ENCODE data around the gene SVIL. TPM values are rescaled to one million over a fixed set of nuclear protein-coding genes. Genes with fewer than 3 reads are reported as not detected.
"Not testable (repeated sequence)": the region's sequence is repeated elsewhere in the genome, so short reads cannot be mapped to it uniquely, and the experiment has no call there.

Gene SVIL
- total RNA-seq, 4 donors from 2014 or later: 785 to 1,099 (median 921) TPM

- Histone ChIP-seq H3K4me1 (peaks cover 9 to 43% (median 36%) of the 10 kb centered on the region in 4 donors), H3K36me3 (peaks cover 0 to 3% (median 0%) of the 10 kb centered on the region in 4 donors), H3K27me3 (no peaks in the 10 kb centered on the region), H3K27ac (replicated peaks in 1 of 4) (no peak overlapping the region), H3K9me3 (no peaks in the 10 kb centered on the region), H3K4me3 (no peak overlapping the region)
- DNase-seq (ENCODE audit: extremely low spot score): no peak
- TF ChIP-seq EP300 (IDR thresholded peaks at IDR 0.05) (no peak), POLR2A (IDR thresholded peaks at IDR 0.05; ENCODE audit: low read depth) (no peak), POLR2AphosphoS5 (IDR thresholded peaks at IDR 0.05) (no peak), CTCF (IDR thresholded peaks at IDR 0.05) (no peak)
- WGBS: 49% methylated on average over 4 of the region's 7 CpGs
- intact Hi-C loops (cut with DNase I): loop anchor here (5.0 kb wide), 2 partner anchors 36 to 61 kb away; no protein-coding TSS in a partner anchor
These were observed 186.6 kb downstream of the SVIL start for GRCh38 chr10:29448125-29448524.

- Histone ChIP-seq H3K36me3 (no peaks in the 10 kb centered on the region), H3K9me3 (no peaks in the 10 kb centered on the region), H3K27me3 (no peaks in the 10 kb centered on the region), H3K4me3 (no peak overlapping the region), H3K4me1 (peaks cover 9 to 50% (median 39%) of the 10 kb centered on the region in 4 donors), H3K27ac (replicated peaks in 1 of 4) (no peak overlapping the region)
- intact Hi-C loops (cut with DNase I): loop anchor here (5.0 kb wide), 2 partner anchors 34 to 59 kb away; no protein-coding TSS in a partner anchor
- WGBS: 100% methylated on average over 1 of the region's 1 CpG
- no peak for DNase-seq (ENCODE audit: extremely low spot score)
- TF ChIP-seq EP300 (IDR thresholded peaks at IDR 0.05): no peak
These were observed 188.4 kb downstream of the SVIL start for GRCh38 chr10:29446327-29446726.

DNA sequence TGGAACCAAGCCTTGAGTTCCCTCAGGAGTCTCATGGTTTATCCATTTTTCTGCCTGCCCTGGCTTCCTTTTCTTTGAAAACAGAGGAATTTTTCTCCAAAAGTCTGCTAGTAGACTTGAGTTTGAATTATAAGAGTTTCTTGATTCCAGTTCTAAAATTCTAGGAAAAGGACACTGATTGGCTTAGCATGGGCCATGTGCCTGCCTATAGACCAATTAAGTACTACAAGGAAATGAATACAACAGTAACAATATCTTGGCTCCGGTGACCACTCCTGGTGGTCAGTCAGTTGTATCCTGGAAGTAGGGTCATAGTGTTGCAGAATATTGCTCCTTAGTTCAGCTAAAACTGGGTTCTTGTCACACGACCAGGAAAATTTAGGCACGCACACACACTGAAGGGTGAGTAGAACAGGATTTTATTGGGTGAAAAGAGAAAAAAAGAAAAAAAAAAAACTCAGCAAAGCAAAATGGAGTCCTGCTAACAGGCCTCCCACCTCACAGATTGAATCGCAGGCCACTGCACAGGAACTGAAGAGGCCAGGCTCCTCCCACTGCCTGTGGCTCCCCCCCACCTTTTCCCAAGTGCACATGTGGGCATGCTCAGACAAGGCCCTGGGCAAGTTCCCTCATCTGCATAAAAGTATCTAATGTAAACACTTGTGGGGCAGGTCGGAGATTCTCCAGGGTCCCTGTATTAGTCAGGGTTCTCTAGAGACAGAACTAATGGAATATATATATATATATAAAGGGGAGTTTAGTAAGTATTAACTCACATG lies 190.8 kb downstream of the SVIL start:
- intact Hi-C loops (cut with DNase I): no loop called here
- WGBS: 96% methylated on average over 5 of the region's 5 CpGs
- H3K27me3 ChIP-seq: no peaks in the 10 kb centered on the region
- peaks cover 0 to 5% (median under 1%) of the 10 kb centered on the region in 4 donors for H3K9me3 ChIP-seq
- H3K36me3 ChIP-seq: no peaks in the 10 kb centered on the region
- H3K4me3 ChIP-seq: no peak overlapping the region
- H3K27ac ChIP-seq (replicated peaks in 1 of 4): no peak overlapping the region
- no peak for TF ChIP-seq CTCF (IDR thresholded peaks at IDR 0.05)
- no peak for TF ChIP-seq POLR2A (IDR thresholded peaks at IDR 0.05; ENCODE audit: low read depth)
- TF ChIP-seq EP300 (IDR thresholded peaks at IDR 0.05): no peak
- no peak for TF ChIP-seq POLR2AphosphoS5 (IDR thresholded peaks at IDR 0.05)
- DNase-seq (ENCODE audit: extremely low spot score): no peak
- H3K4me1 ChIP-seq: peaks cover 6 to 48% (median 33%) of the 10 kb centered on the region in 4 donors

DNA sequence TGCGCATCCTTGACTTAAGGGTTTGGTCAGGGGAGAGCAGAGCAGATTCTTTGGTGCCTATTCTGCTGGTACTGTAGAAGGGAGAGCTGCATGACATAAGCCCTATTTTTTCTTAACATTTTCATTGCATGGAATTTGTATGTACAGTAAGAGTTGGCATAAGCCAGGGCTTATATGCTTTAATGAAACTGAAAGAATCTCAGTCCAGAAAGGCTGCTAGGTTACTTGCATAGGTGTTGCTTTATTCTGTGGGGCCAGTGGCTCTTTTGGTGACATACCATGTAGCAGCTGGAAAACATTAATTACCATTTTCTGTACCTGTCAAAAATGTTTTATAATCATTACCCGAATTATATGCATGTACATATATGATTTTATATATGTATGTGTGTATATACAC lies 193.8 kb downstream of the SVIL start:
- TF ChIP-seq POLR2AphosphoS5 (IDR thresholded peaks at IDR 0.05) (no peak), EP300 (IDR thresholded peaks at IDR 0.05) (no peak), CTCF (IDR thresholded peaks at IDR 0.05) (no peak), POLR2A (IDR thresholded peaks at IDR 0.05; ENCODE audit: low read depth) (no peak)
- Histone ChIP-seq H3K27me3 (no peaks in the 10 kb centered on the region), H3K4me1 (peaks cover 0 to 29% (median 15%) of the 10 kb centered on the region in 4 donors), H3K9me3 (peaks cover 0 to 14% (median 4%) of the 10 kb centered on the region in 4 donors), H3K36me3 (peaks cover 0 to 4% (median 0%) of the 10 kb centered on the region in 4 donors), H3K4me3 (no peak overlapping the region), H3K27ac (replicated peaks in 1 of 4) (no peak overlapping the region)
- no peak for DNase-seq (ENCODE audit: extremely low spot score)
- WGBS: 98% methylated on average over 2 of the region's 2 CpGs
- intact Hi-C loops (cut with DNase I): no loop called here

GRCh38 chr10:29439005-29439404 lies 195.8 kb downstream of the SVIL start:
- DNase-seq (ENCODE audit: extremely low spot score); H3K4me3 ChIP-seq; H3K36me3 ChIP-seq; H3K27me3 ChIP-seq; intact Hi-C loops (cut with DNase I); H3K27ac ChIP-seq (replicated peaks in 1 of 4): not testable (repeated sequence)
- H3K9me3 ChIP-seq: peaks cover 0 to 14% (median 4%) of the 10 kb centered on the region in 4 donors
- peaks cover 0 to 32% (median 23%) of the 10 kb centered on the region in 4 donors for H3K4me1 ChIP-seq
- 96% methylated on average over 3 of the region's 3 CpGs for WGBS

All from esophagus muscularis mucosa (tissue), 4 donors.